ENCODE results near the gene TNFRSF9.

GRCh38 chr1:7962014-7962335 lies 21.3 kb upstream of the TNFRSF9 start:
- TF ChIP-seq EZH2 (IDR thresholded peaks at IDR 0.05) (no peak), POLR2AphosphoS5 (IDR thresholded peaks at IDR 0.05; ENCODE audit: borderline replicate concordance, low read depth, low read length) (no peak)
